ENCODE measurements around the gene UACA. TPM values are rescaled to one million over a fixed set of nuclear protein-coding genes. Genes with fewer than 3 reads are reported as not detected.

The UACA gene
- polyA plus RNA-seq, 1 of the 3 experiments (the other 2 are of a cell fraction) = 35.9 TPM

DNA sequence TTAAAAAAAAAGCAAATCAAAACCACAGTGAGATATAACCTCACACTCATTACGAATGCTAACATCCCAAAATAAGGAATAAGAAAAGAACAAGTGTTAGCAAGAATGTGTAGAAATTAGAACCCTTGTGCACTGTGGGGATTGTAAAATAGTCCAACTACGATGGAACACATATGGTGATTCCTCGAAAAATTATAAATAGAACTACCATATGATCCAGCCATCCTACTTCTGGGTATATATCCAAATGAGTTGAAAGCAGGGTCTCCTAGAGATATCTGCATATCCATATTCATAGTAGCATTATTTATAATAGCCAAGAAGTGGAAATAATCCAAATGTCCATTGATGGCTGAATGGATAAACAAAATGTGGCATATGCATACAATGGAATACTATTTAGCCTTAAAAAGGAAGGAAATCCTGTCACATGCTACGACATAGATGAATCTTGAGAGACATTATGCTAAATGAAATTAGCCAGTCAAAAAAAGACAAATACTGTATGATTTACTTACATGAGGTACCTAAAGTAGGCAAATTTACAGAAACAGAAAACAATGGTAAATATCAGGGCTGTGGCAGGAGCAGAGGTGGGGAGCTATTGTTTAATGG, 55.6 kb downstream of the UACA start:
- Histone ChIP-seq H3K9ac (no peak overlapping the region), H3K27ac (ENCODE audit: low read depth in 2 of 2, low read length in 1 of 2) (no peak overlapping the region), H2AFZ (ENCODE audit: low read depth) (no peak overlapping the region), H3K27me3 (ENCODE audit: insufficient read depth) (no peaks in the 10 kb centered on the region), H3K36me3 (replicated peaks in 1 of 2; ENCODE audit: control insufficient read depth in 1 of 2, insufficient read depth in 2 of 2, low read length in 1 of 2) (peaks cover 0 to 25% of the 10 kb centered on the region in 2 experiments), H3K4me1 (ENCODE audit: control insufficient read depth in 1 of 2, insufficient read depth in 2 of 2, low read depth in 1 of 2, low read length in 1 of 2) (peaks cover 4 to 23% of the 10 kb centered on the region in 2 experiments; a peak in 3 of 4 replicates), H4K20me1 (ENCODE audit: insufficient read depth) (peaks cover 52% of the 10 kb centered on the region; the same call in 1 of the 2 replicates), H3K9me3 (no peaks in the 10 kb centered on the region), H3K4me3 (ENCODE audit: low read depth in 2 of 2, low read length in 1 of 2) (no peak overlapping the region), H3K9me2 (no peaks in the 10 kb centered on the region), H3K4me2 (no peak overlapping the region), H3K79me2 (ENCODE audit: insufficient read depth) (peaks cover 100% of the 10 kb centered on the region), H3F3A (replicated peaks; ENCODE audit: insufficient read depth) (peaks cover 60% of the 10 kb centered on the region)
- no peak for DNase-seq
- CTCF ChIA-PET = interaction anchor here (1.4 kb wide), 1 partner anchor 15 kb away, joined by 4 read pairs; no protein-coding TSS in a partner anchor
- 92% methylated on average over 4 of the region's 4 CpGs for WGBS (ENCODE audit: low lambda C conversion rate)
- TF ChIP-seq, protein P1, sequence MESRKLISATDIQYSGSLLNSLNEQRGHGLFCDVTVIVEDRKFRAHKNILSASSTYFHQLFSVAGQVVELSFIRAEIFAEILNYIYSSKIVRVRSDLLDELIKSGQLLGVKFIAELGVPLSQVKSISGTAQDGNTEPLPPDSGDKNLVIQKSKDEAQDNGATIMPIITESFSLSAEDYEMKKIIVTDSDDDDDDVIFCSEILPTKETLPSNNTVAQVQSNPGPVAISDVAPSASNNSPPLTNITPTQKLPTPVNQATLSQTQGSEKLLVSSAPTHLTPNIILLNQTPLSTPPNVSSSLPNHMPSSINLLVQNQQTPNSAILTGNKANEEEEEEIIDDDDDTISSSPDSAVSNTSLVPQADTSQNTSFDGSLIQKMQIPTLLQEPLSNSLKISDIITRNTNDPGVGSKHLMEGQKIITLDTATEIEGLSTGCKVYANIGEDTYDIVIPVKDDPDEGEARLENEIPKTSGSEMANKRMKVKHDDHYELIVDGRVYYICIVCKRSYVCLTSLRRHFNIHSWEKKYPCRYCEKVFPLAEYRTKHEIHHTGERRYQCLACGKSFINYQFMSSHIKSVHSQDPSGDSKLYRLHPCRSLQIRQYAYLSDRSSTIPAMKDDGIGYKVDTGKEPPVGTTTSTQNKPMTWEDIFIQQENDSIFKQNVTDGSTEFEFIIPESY (IDR thresholded peaks at IDR 0.05; ENCODE audit: borderline replicate concordance, low read depth) = no peak
- TF ChIP-seq RCOR1 (IDR thresholded peaks at IDR 0.05; ENCODE audit: low read length) = no peak
- TF ChIP-seq TCF12 (IDR thresholded peaks at IDR 0.05) = no peak
- TF ChIP-seq ELF1 (IDR thresholded peaks at IDR 0.05) = no peak
- TF ChIP-seq CHD2 (IDR thresholded peaks at IDR 0.05; ENCODE audit: low read length, partially characterized antibody) = no peak
- POLR2A ChIA-PET = no interaction called here

DNA sequence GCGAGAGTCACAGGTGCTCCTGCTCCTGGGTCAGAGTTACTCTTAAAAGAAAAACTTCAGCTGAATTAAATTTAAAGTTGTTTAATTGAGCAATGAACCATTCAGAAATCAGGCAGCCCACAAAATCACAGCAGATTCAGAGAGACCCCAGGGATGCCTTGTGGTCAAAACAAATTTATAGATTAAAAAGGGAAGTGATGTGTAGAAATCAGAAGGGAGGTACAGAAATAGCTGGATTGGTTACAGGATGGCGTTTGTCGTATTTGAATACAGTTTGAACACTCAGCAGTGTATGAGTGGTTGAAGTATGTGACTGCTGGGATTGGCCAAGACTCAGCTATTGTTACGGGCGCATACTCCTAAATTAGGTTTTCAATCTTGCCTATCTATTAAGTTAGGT, 58.6 kb downstream of the UACA start:
- WGBS (ENCODE audit: low lambda C conversion rate) = 95% methylated on average over 5 of the region's 5 CpGs
- Histone ChIP-seq H3K9me3 (no peaks in the 10 kb centered on the region), H2AFZ (ENCODE audit: low read depth) (no peak overlapping the region), H3F3A (replicated peaks; ENCODE audit: insufficient read depth) (peaks cover 67% of the 10 kb centered on the region), H3K4me2 (no peak overlapping the region), H4K20me1 (ENCODE audit: insufficient read depth) (peaks cover 37% of the 10 kb centered on the region; the same call in 1 of the 2 replicates), H3K9ac (no peak overlapping the region), H3K36me3 (replicated peaks in 1 of 2; ENCODE audit: control insufficient read depth in 1 of 2, insufficient read depth in 2 of 2, low read length in 1 of 2) (peaks cover 0 to 14% of the 10 kb centered on the region in 2 experiments), H3K9me2 (no peaks in the 10 kb centered on the region), H3K4me3 (ENCODE audit: low read depth in 2 of 2, low read length in 1 of 2) (no peak overlapping the region), H3K27me3 (ENCODE audit: insufficient read depth) (no peaks in the 10 kb centered on the region), H3K79me2 (ENCODE audit: insufficient read depth) (peaks cover 100% of the 10 kb centered on the region), H3K27ac (ENCODE audit: low read depth in 2 of 2, low read length in 1 of 2) (no peak overlapping the region), H3K4me1 (ENCODE audit: control insufficient read depth in 1 of 2, insufficient read depth in 2 of 2, low read depth in 1 of 2, low read length in 1 of 2) (peaks cover 4 to 34% of the 10 kb centered on the region in 2 experiments; a peak in 3 of 4 replicates)
- ChIA-PET POLR2A (no interaction called here), CTCF (interaction anchor here (1.1 to 2.2 kb wide), 4 partner anchors 10 to 18 kb away, joined by 3 to 10 read pairs (median 7); no protein-coding TSS in a partner anchor)
- DNase-seq = no peak
- TF ChIP-seq NFIC (IDR thresholded peaks at IDR 0.05; ENCODE audit: borderline replicate concordance) (no peak), FOXM1 (IDR thresholded peaks at IDR 0.05; ENCODE audit: low read depth) (no peak), RCOR1 (IDR thresholded peaks at IDR 0.05; ENCODE audit: low read length) (no peak), EP300 (IDR thresholded peaks at IDR 0.05; ENCODE audit: borderline replicate concordance in 1 of 2, low read depth in 1 of 2, low read length in 1 of 2) (no peak), POLR2AphosphoS5 (IDR thresholded peaks at IDR 0.05; ENCODE audit: low read depth, low read length) (no peak), JUND (IDR thresholded peaks at IDR 0.05) (no peak), CHD2 (IDR thresholded peaks at IDR 0.05; ENCODE audit: low read length, partially characterized antibody) (no peak), YY1 (IDR thresholded peaks at IDR 0.05; ENCODE audit: low read depth) (no peak)
- TF ChIP-seq, protein P2, sequence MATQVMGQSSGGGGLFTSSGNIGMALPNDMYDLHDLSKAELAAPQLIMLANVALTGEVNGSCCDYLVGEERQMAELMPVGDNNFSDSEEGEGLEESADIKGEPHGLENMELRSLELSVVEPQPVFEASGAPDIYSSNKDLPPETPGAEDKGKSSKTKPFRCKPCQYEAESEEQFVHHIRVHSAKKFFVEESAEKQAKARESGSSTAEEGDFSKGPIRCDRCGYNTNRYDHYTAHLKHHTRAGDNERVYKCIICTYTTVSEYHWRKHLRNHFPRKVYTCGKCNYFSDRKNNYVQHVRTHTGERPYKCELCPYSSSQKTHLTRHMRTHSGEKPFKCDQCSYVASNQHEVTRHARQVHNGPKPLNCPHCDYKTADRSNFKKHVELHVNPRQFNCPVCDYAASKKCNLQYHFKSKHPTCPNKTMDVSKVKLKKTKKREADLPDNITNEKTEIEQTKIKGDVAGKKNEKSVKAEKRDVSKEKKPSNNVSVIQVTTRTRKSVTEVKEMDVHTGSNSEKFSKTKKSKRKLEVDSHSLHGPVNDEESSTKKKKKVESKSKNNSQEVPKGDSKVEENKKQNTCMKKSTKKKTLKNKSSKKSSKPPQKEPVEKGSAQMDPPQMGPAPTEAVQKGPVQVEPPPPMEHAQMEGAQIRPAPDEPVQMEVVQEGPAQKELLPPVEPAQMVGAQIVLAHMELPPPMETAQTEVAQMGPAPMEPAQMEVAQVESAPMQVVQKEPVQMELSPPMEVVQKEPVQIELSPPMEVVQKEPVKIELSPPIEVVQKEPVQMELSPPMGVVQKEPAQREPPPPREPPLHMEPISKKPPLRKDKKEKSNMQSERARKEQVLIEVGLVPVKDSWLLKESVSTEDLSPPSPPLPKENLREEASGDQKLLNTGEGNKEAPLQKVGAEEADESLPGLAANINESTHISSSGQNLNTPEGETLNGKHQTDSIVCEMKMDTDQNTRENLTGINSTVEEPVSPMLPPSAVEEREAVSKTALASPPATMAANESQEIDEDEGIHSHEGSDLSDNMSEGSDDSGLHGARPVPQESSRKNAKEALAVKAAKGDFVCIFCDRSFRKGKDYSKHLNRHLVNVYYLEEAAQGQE (IDR thresholded peaks at IDR 0.05; ENCODE audit: low read depth, low read length) = no peak
- TF ChIP-seq, protein P1 (IDR thresholded peaks at IDR 0.05; ENCODE audit: borderline replicate concordance, low read depth) = no peak
- TF ChIP-seq, protein P3, sequence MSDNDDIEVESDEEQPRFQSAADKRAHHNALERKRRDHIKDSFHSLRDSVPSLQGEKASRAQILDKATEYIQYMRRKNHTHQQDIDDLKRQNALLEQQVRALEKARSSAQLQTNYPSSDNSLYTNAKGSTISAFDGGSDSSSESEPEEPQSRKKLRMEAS (IDR thresholded peaks at IDR 0.05; ENCODE audit: low read depth) = no peak
- TF ChIP-seq, protein P4, sequence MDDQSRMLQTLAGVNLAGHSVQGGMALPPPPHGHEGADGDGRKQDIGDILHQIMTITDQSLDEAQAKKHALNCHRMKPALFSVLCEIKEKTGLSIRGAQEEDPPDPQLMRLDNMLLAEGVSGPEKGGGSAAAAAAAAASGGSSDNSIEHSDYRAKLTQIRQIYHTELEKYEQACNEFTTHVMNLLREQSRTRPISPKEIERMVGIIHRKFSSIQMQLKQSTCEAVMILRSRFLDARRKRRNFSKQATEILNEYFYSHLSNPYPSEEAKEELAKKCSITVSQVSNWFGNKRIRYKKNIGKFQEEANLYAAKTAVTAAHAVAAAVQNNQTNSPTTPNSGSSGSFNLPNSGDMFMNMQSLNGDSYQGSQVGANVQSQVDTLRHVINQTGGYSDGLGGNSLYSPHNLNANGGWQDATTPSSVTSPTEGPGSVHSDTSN (IDR thresholded peaks at IDR 0.05) = no peak
- TF ChIP-seq, protein P5, sequence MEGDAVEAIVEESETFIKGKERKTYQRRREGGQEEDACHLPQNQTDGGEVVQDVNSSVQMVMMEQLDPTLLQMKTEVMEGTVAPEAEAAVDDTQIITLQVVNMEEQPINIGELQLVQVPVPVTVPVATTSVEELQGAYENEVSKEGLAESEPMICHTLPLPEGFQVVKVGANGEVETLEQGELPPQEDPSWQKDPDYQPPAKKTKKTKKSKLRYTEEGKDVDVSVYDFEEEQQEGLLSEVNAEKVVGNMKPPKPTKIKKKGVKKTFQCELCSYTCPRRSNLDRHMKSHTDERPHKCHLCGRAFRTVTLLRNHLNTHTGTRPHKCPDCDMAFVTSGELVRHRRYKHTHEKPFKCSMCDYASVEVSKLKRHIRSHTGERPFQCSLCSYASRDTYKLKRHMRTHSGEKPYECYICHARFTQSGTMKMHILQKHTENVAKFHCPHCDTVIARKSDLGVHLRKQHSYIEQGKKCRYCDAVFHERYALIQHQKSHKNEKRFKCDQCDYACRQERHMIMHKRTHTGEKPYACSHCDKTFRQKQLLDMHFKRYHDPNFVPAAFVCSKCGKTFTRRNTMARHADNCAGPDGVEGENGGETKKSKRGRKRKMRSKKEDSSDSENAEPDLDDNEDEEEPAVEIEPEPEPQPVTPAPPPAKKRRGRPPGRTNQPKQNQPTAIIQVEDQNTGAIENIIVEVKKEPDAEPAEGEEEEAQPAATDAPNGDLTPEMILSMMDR (IDR thresholded peaks at IDR 0.05) = no peak

Measured in SK-N-SH (cell line).